ENCODE data around the gene UBE3C. TPM values are rescaled to one million over a fixed set of nuclear protein-coding genes. Genes with fewer than 3 reads are reported as not detected.

The UBE3C gene
- total RNA-seq, 1 donor from 2014 or later = 78.8 TPM

- H3K4me3 ChIP-seq (ENCODE audit: low read length in 3 of 3) = no peak overlapping the region
- H3K36me3 ChIP-seq (ENCODE audit: control insufficient read depth in 3 of 3, insufficient read depth in 3 of 3, low read length in 3 of 3) = peaks cover 30 to 51% (median 42%) of the 10 kb centered on the region in 3 donors
- H3K27ac ChIP-seq (ENCODE audit: low read depth, low read length) = no peak overlapping the region
- no peaks in the 10 kb centered on the region for H3K27me3 ChIP-seq (ENCODE audit: control insufficient read depth in 3 of 3, insufficient read depth in 3 of 3, low read length in 3 of 3)
- no peaks in the 10 kb centered on the region for H3K4me1 ChIP-seq (ENCODE audit: control insufficient read depth in 3 of 3, insufficient read depth in 3 of 3, low read length in 3 of 3)
- no peak overlapping the region for H3K9ac ChIP-seq (ENCODE audit: low read depth in 1 of 3, low read length in 3 of 3)
- H3K9me3 ChIP-seq (ENCODE audit: control insufficient read depth in 3 of 3, low read length in 3 of 3) = no peaks in the 10 kb centered on the region
Measured at GRCh38 chr7:157220916-157221569, 82.3 kb downstream of the UBE3C start.

- Histone ChIP-seq H3K27ac (ENCODE audit: low read depth, low read length) (no peak overlapping the region), H3K9ac (ENCODE audit: low read depth in 1 of 3, low read length in 3 of 3) (no peak overlapping the region), H3K4me1 (ENCODE audit: control insufficient read depth in 3 of 3, insufficient read depth in 3 of 3, low read length in 3 of 3) (no peaks in the 10 kb centered on the region), H3K4me3 (ENCODE audit: low read length in 3 of 3) (no peak overlapping the region), H3K36me3 (ENCODE audit: control insufficient read depth in 3 of 3, insufficient read depth in 3 of 3, low read length in 3 of 3) (peaks cover 29 to 49% (median 32%) of the 10 kb centered on the region in 3 donors), H3K27me3 (ENCODE audit: control insufficient read depth in 3 of 3, insufficient read depth in 3 of 3, low read length in 3 of 3) (no peaks in the 10 kb centered on the region), H3K9me3 (ENCODE audit: control insufficient read depth in 3 of 3, low read length in 3 of 3) (no peaks in the 10 kb centered on the region)
Measured at GRCh38 chr7:157222687-157223086, 84.0 kb downstream of the UBE3C start.

GRCh38 chr7:157224627-157225026, 85.9 kb downstream of the UBE3C start:
- no peak overlapping the region for H3K4me3 ChIP-seq (ENCODE audit: low read length in 3 of 3)
- no peak overlapping the region for H3K27ac ChIP-seq (ENCODE audit: low read depth, low read length)
- H3K4me1 ChIP-seq (ENCODE audit: control insufficient read depth in 3 of 3, insufficient read depth in 3 of 3, low read length in 3 of 3) = no peaks in the 10 kb centered on the region
- no peaks in the 10 kb centered on the region for H3K9me3 ChIP-seq (ENCODE audit: control insufficient read depth in 3 of 3, low read length in 3 of 3)
- H3K9ac ChIP-seq (ENCODE audit: low read depth in 1 of 3, low read length in 3 of 3) = no peak overlapping the region
- no peaks in the 10 kb centered on the region for H3K27me3 ChIP-seq (ENCODE audit: control insufficient read depth in 3 of 3, insufficient read depth in 3 of 3, low read length in 3 of 3)
- H3K36me3 ChIP-seq (ENCODE audit: control insufficient read depth in 3 of 3, insufficient read depth in 3 of 3, low read length in 3 of 3) = peaks cover 30 to 45% (median 32%) of the 10 kb centered on the region in 3 donors

- H3K27me3 ChIP-seq (ENCODE audit: control insufficient read depth in 3 of 3, insufficient read depth in 3 of 3, low read length in 3 of 3) = no peaks in the 10 kb centered on the region
- H3K36me3 ChIP-seq (ENCODE audit: control insufficient read depth in 3 of 3, insufficient read depth in 3 of 3, low read length in 3 of 3) = peaks cover 23 to 40% (median 30%) of the 10 kb centered on the region in 3 donors
- no peak overlapping the region for H3K9ac ChIP-seq (ENCODE audit: low read depth in 1 of 3, low read length in 3 of 3)
- H3K27ac ChIP-seq (ENCODE audit: low read depth, low read length) = no peak overlapping the region
- no peaks in the 10 kb centered on the region for H3K9me3 ChIP-seq (ENCODE audit: control insufficient read depth in 3 of 3, low read length in 3 of 3)
- H3K4me1 ChIP-seq (ENCODE audit: control insufficient read depth in 3 of 3, insufficient read depth in 3 of 3, low read length in 3 of 3) = no peaks in the 10 kb centered on the region
- H3K4me3 ChIP-seq (ENCODE audit: low read length in 3 of 3) = no peak overlapping the region
Measured at GRCh38 chr7:157228864-157229422, 90.2 kb downstream of the UBE3C start.

GRCh38 chr7:157233677-157234076, 95.0 kb downstream of the UBE3C start:
- Histone ChIP-seq H3K9ac (ENCODE audit: low read depth in 1 of 3, low read length in 3 of 3) (no peak overlapping the region), H3K9me3 (ENCODE audit: control insufficient read depth in 3 of 3, low read length in 3 of 3) (no peaks in the 10 kb centered on the region), H3K4me3 (ENCODE audit: low read length in 3 of 3) (no peak overlapping the region), H3K36me3 (ENCODE audit: control insufficient read depth in 3 of 3, insufficient read depth in 3 of 3, low read length in 3 of 3) (peaks cover 15 to 31% (median 24%) of the 10 kb centered on the region in 3 donors), H3K27me3 (ENCODE audit: control insufficient read depth in 3 of 3, insufficient read depth in 3 of 3, low read length in 3 of 3) (no peaks in the 10 kb centered on the region), H3K4me1 (ENCODE audit: control insufficient read depth in 3 of 3, insufficient read depth in 3 of 3, low read length in 3 of 3) (no peaks in the 10 kb centered on the region), H3K27ac (ENCODE audit: low read depth, low read length) (no peak overlapping the region)

GRCh38 chr7:157234271-157234670, 95.5 kb downstream of the UBE3C start:
- H3K36me3 ChIP-seq (ENCODE audit: control insufficient read depth in 3 of 3, insufficient read depth in 3 of 3, low read length in 3 of 3) = peaks cover 11 to 27% (median 23%) of the 10 kb centered on the region in 3 donors
- no peaks in the 10 kb centered on the region for H3K4me1 ChIP-seq (ENCODE audit: control insufficient read depth in 3 of 3, insufficient read depth in 3 of 3, low read length in 3 of 3)
- no peak overlapping the region for H3K4me3 ChIP-seq (ENCODE audit: low read length in 3 of 3)
- no peaks in the 10 kb centered on the region for H3K27me3 ChIP-seq (ENCODE audit: control insufficient read depth in 3 of 3, insufficient read depth in 3 of 3, low read length in 3 of 3)
- no peaks in the 10 kb centered on the region for H3K9me3 ChIP-seq (ENCODE audit: control insufficient read depth in 3 of 3, low read length in 3 of 3)
- H3K9ac ChIP-seq (ENCODE audit: low read depth in 1 of 3, low read length in 3 of 3) = no peak overlapping the region
- H3K27ac ChIP-seq (ENCODE audit: low read depth, low read length) = no peak overlapping the region

GRCh38 chr7:157235357-157236333, 96.9 kb downstream of the UBE3C start:
- Histone ChIP-seq H3K9me3 (ENCODE audit: control insufficient read depth in 3 of 3, low read length in 3 of 3) (no peaks in the 10 kb centered on the region), H3K9ac (ENCODE audit: low read depth in 1 of 3, low read length in 3 of 3) (no peak overlapping the region), H3K4me1 (ENCODE audit: control insufficient read depth in 3 of 3, insufficient read depth in 3 of 3, low read length in 3 of 3) (no peaks in the 10 kb centered on the region), H3K36me3 (ENCODE audit: control insufficient read depth in 3 of 3, insufficient read depth in 3 of 3, low read length in 3 of 3) (peaks cover 11 to 27% (median 23%) of the 10 kb centered on the region in 3 donors), H3K27me3 (ENCODE audit: control insufficient read depth in 3 of 3, insufficient read depth in 3 of 3, low read length in 3 of 3) (no peaks in the 10 kb centered on the region), H3K27ac (ENCODE audit: low read depth, low read length) (no peak overlapping the region), H3K4me3 (ENCODE audit: low read length in 3 of 3) (no peak overlapping the region)

GRCh38 chr7:157238087-157238486, 99.4 kb downstream of the UBE3C start:
- Histone ChIP-seq H3K4me3 (ENCODE audit: low read length in 3 of 3) (no peak overlapping the region), H3K27ac (ENCODE audit: low read depth, low read length) (no peak overlapping the region), H3K4me1 (ENCODE audit: control insufficient read depth in 3 of 3, insufficient read depth in 3 of 3, low read length in 3 of 3) (no peaks in the 10 kb centered on the region), H3K9ac (ENCODE audit: low read depth in 1 of 3, low read length in 3 of 3) (no peak overlapping the region), H3K9me3 (ENCODE audit: control insufficient read depth in 3 of 3, low read length in 3 of 3) (no peaks in the 10 kb centered on the region), H3K36me3 (ENCODE audit: control insufficient read depth in 3 of 3, insufficient read depth in 3 of 3, low read length in 3 of 3) (peaks cover 15 to 25% (median 15%) of the 10 kb centered on the region in 3 donors), H3K27me3 (ENCODE audit: control insufficient read depth in 3 of 3, insufficient read depth in 3 of 3, low read length in 3 of 3) (no peaks in the 10 kb centered on the region)

- H3K9me3 ChIP-seq (ENCODE audit: control insufficient read depth in 3 of 3, low read length in 3 of 3) = no peaks in the 10 kb centered on the region
- no peak overlapping the region for H3K27ac ChIP-seq (ENCODE audit: low read depth, low read length)
- H3K36me3 ChIP-seq (ENCODE audit: control insufficient read depth in 3 of 3, insufficient read depth in 3 of 3, low read length in 3 of 3) = peaks cover 13 to 18% (median 13%) of the 10 kb centered on the region in 3 donors
- no peaks in the 10 kb centered on the region for H3K4me1 ChIP-seq (ENCODE audit: control insufficient read depth in 3 of 3, insufficient read depth in 3 of 3, low read length in 3 of 3)
- H3K9ac ChIP-seq (ENCODE audit: low read depth in 1 of 3, low read length in 3 of 3) = no peak overlapping the region
- no peak overlapping the region for H3K4me3 ChIP-seq (ENCODE audit: low read length in 3 of 3)
- H3K27me3 ChIP-seq (ENCODE audit: control insufficient read depth in 3 of 3, insufficient read depth in 3 of 3, low read length in 3 of 3) = no peaks in the 10 kb centered on the region
Measured at GRCh38 chr7:157239571-157240270, 101.0 kb downstream of the UBE3C start.

All from skeletal muscle tissue (tissue), 4 donors.